Spleen (tissue), 11 donors: ENCODE measurements around the gene HAUS3. TPM values are rescaled to one million over a fixed set of nuclear protein-coding genes. Genes with fewer than 3 reads are reported as not detected.

Source experiments
- DNase-seq: peaks from one replicate; pipeline ENCODE4 v3.0.0-alpha.2; 2020
- H3K27ac ChIP-seq, 8 donors: fragments of 200-600 bp; sonication (generic) in 7 of 8; 1 replicate in 4 of 8; 2 replicates in 4 of 8; pipeline versions ENCODE4 v1.5.0 to v1.8.0; 2016 to 2021; ENCODE audit warnings: inconsistent platforms in 4 of 8, mild to moderate bottlenecking in 4 of 8, moderate library complexity in 1 of 8
- H3K27me3 ChIP-seq, 7 donors: fragments of 200-600 bp; sonication (generic) in 6 of 7; replicated peaks in 1 of 7; 1 replicate in 4 of 7; 2 replicates in 3 of 7; pipeline versions ENCODE4 v1.5.0 to v1.8.0; 2016 to 2021; ENCODE audit warnings: inconsistent platforms in 3 of 7, mild to moderate bottlenecking in 1 of 7
- H3K36me3 ChIP-seq, 6 donors: fragments of 200-600 bp; sonication (generic) in 5 of 6; 1 replicate in 4 of 6; 2 replicates in 2 of 6; pipeline versions ENCODE4 v1.5.0 to v1.8.0; 2016 to 2021; ENCODE audit warnings: inconsistent platforms in 2 of 6
- H3K4me1 ChIP-seq, 6 donors: fragments of 200-600 bp; sonication (generic) in 5 of 6; 1 replicate in 3 of 6; 2 replicates in 3 of 6; pipeline versions ENCODE4 v1.5.0 to v1.8.0; 2016 to 2021; ENCODE audit warnings: inconsistent platforms in 3 of 6
- H3K4me3 ChIP-seq, 8 donors: fragments of 200-600 bp; sonication (generic) in 7 of 8; 1 replicate in 4 of 8; 2 replicates in 4 of 8; pipeline versions ENCODE4 v1.5.0 to v1.8.0; 2016 to 2021; ENCODE audit warnings: inconsistent platforms in 4 of 8, mild to moderate bottlenecking in 4 of 8, moderate library complexity in 2 of 8
- H3K9me3 ChIP-seq, 8 donors: fragments of 200-600 bp; sonication (generic) in 7 of 8; 1 replicate in 4 of 8; 2 replicates in 4 of 8; pipeline versions ENCODE4 v1.5.0 to v1.8.0; 2016 to 2021; ENCODE audit warnings: inconsistent platforms in 4 of 8
- CTCF ChIP-seq, 11 experiments: fragments of 200-600 bp in 7 of 11; fragments of 450-650 bp in 4 of 11; sonication (generic) in 4 of 11; IDR thresholded peaks in 8 of 11; conservative IDR thresholded peaks in 3 of 11; 1 replicate in 7 of 11; 2 replicates in 4 of 11; pipeline versions ENCODE4 v1.4.0 to v1.8.0; 2016 to 2021; ENCODE audit warnings: antibody characterized with exemption in 11 of 11, inconsistent platforms in 4 of 11, mild to moderate bottlenecking in 1 of 11
- POLR2A ChIP-seq, 3 donors: fragments of 450-650 bp; IDR thresholded peaks; one replicate each; pipeline ENCODE4 v1.5.1; 2017; ENCODE audit warnings: antibody characterized with exemption in 3 of 3, mild to moderate bottlenecking in 1 of 3
- POLR2AphosphoS5 ChIP-seq, 3 donors: sonication (generic); formaldehyde crosslinking; IDR thresholded peaks; one replicate each; pipeline ENCODE4 v1.5.1; 2017; ENCODE audit warnings: antibody characterized with exemption in 3 of 3
- WGBS, 5 donors: extraction: QIAGEN DNeasy Blood & Tissue Kit in 3 of 5; methylation state at CpG; one replicate each; pipeline versions ENCODE4 v1.1.5 to v1.1.7; 2013 to 2018; 5-methylcytosine and 5-hydroxymethylcytosine counted together
- intact Hi-C: fragments of 100-400 bp; cut with DNase I; formaldehyde crosslinking; loops from one replicate; pipeline ENCODE4 v1.15.0; 2023; ENCODE audit warnings: low total_unique reads
- polyA plus RNA-seq, 3 donors: library from polyadenylated mRNA; stranded (reverse); fragments of 200-250 nt; gene quantifications; one replicate each; pipeline ENCODE4 v1.2.1, GENCODE V29; 2013
- total RNA-seq, 7 donors: library from RNA; depleted of rRNA in 3 of 7; stranded (reverse); fragments of >200 nt in 3 of 7; fragmentation: NEBNext Ultra II Directional in 4 of 7; extraction: Animal tissue kit (Norgen Biotek cat#: 25700) in 4 of 7; gene quantifications; one replicate each; pipeline versions ENCODE4 v1.1.0 to v1.2.1, GENCODE V29; 2016 to 2021
- donor health status: healthy with polysubstance abuse.
- donor health status: DM: no; HTN: no; CAD: no; lungs with moderate emphysema.
- donor health status: DM: no; HTN: no; CAD: no.
- donor health status: Bipolar disorder and iron deficiency.
- donor health status: healthy.
- donor health status: DM: no; HTN: no; CAD: no.
- donor health status: DM: yes; HTN: yes; CAD: no.

HAUS3 gene
- total and polyA plus RNA-seq, 10 donors, result 10.3 to 22.4 (median 16.7) TPM

GRCh38 chr4:2258091-2259035, 16.4 kb upstream of the HAUS3 start:
- H3K4me1 ChIP-seq, result peaks cover 48 to 87% (median 80%) of the 10 kb centered on the region in 6 donors
- peak overlapping the region in 3 of 8 donors; percentile 96 to 99 (median 99) for H3K4me3 ChIP-seq
- intact Hi-C loops, result no loop called here
- no peaks in the 10 kb centered on the region for H3K27me3 ChIP-seq
- no peak for TF ChIP-seq POLR2A (IDR thresholded peaks at IDR 0.05)
- TF ChIP-seq CTCF (IDR thresholded peaks at IDR 0.05 in 8 of 11, conservative IDR thresholded peaks at IDR 0.05 in 3 of 11), result no peak
- peak in 1 of 3 donors; percentile 35 for TF ChIP-seq POLR2AphosphoS5 (IDR thresholded peaks at IDR 0.05)
- DNase-seq, result peak; percentile 79
- H3K9me3 ChIP-seq, result no peaks in the 10 kb centered on the region
- H3K27ac ChIP-seq, result peak overlapping the region; percentile 29 to 99 (median 98)
- H3K36me3 ChIP-seq, result peaks cover 0 to 69% (median 33%) of the 10 kb centered on the region in 6 donors
- WGBS, 5 donors, result 81 to 92% (median 89%) methylated on average over 12 to 18 of the region's 18 CpGs

GRCh38 chr4:2257361-2258081, 15.6 kb upstream of the HAUS3 start:
- Histone ChIP-seq H3K4me3 (peak overlapping the region in 2 of 8 donors; percentile 23 to 45), H3K9me3 (no peaks in the 10 kb centered on the region), H3K36me3 (peaks cover 0 to 78% (median 39%) of the 10 kb centered on the region in 6 donors), H3K27ac (peak overlapping the region; percentile 29 to 99 (median 98)), H3K4me1 (peaks cover 42 to 86% (median 75%) of the 10 kb centered on the region in 6 donors), H3K27me3 (no peaks in the 10 kb centered on the region)
- TF ChIP-seq CTCF (IDR thresholded peaks at IDR 0.05 in 8 of 11, conservative IDR thresholded peaks at IDR 0.05 in 3 of 11) (no peak), POLR2A (IDR thresholded peaks at IDR 0.05) (no peak), POLR2AphosphoS5 (IDR thresholded peaks at IDR 0.05) (peak in 2 of 3 donors; percentile 5 to 6)
- peak; percentile 76 for DNase-seq
- 74 to 89% (median 80%) methylated on average over 4 to 14 of the region's 14 CpGs for WGBS, 5 donors
- intact Hi-C loops, result no loop called here

GRCh38 chr4:2256781-2257191, 14.9 kb upstream of the HAUS3 start:
- Histone ChIP-seq H3K4me1 (peaks cover 42 to 92% (median 75%) of the 10 kb centered on the region in 6 donors), H3K4me3 (peak overlapping the region in 2 of 8 donors; percentile 23 to 45), H3K27me3 (no peaks in the 10 kb centered on the region), H3K9me3 (no peaks in the 10 kb centered on the region), H3K27ac (peak overlapping the region; percentile 65 to 99 (median 98)), H3K36me3 (peaks cover 0 to 85% (median 46%) of the 10 kb centered on the region in 6 donors)
- 56 to 64% (median 63%) methylated on average over 10 to 12 of the region's 12 CpGs for WGBS, 5 donors
- DNase-seq, result peak; percentile 88
- intact Hi-C loops, result no loop called here
- TF ChIP-seq POLR2AphosphoS5 (IDR thresholded peaks at IDR 0.05) (peak; percentile 83 to 85 (median 84)), POLR2A (IDR thresholded peaks at IDR 0.05) (no peak)

- Histone ChIP-seq H3K4me1 (peaks cover 42 to 97% (median 75%) of the 10 kb centered on the region in 6 donors), H3K27me3 (no peaks in the 10 kb centered on the region), H3K27ac (peak overlapping the region; percentile 65 to 99 (median 98)), H3K36me3 (peaks cover 0 to 91% (median 51%) of the 10 kb centered on the region in 6 donors), H3K9me3 (no peaks in the 10 kb centered on the region), H3K4me3 (peak overlapping the region in 4 of 8 donors; percentile 1 to 45 (median 16))
- peak; percentile 77 for DNase-seq
- intact Hi-C loops, result no loop called here
- TF ChIP-seq CTCF (IDR thresholded peaks at IDR 0.05 in 8 of 11, conservative IDR thresholded peaks at IDR 0.05 in 3 of 11), result no peak
- peak in 1 of 3 donors; percentile 4 for TF ChIP-seq POLR2AphosphoS5 (IDR thresholded peaks at IDR 0.05)
- no peak for TF ChIP-seq POLR2A (IDR thresholded peaks at IDR 0.05)
- 60 to 76% (median 65%) methylated on average over 3 to 8 of the region's 8 CpGs for whole genome bisulfite sequencing, 5 donors
These were observed 14.3 kb upstream of the HAUS3 start for GRCh38 chr4:2256156-2256731.
